Activated CD4-positive, CD25-positive, alpha-beta regulatory T cell treated with anti-CD3 and anti-CD28 coated beads, Interleukin-2, amount 50 U/mL, for 72 hours (primary cell): ENCODE results near the gene AGPAT1.
"Not testable (repeated sequence)": the region's sequence is repeated elsewhere in the genome, so short reads cannot be mapped to it uniquely, and the experiment has no call there.

ENCODE experiments used
- DNase-seq: peaks from one replicate; pipeline ENCODE4 v3.0.0; 2021

The AGPAT1 gene, protein sequence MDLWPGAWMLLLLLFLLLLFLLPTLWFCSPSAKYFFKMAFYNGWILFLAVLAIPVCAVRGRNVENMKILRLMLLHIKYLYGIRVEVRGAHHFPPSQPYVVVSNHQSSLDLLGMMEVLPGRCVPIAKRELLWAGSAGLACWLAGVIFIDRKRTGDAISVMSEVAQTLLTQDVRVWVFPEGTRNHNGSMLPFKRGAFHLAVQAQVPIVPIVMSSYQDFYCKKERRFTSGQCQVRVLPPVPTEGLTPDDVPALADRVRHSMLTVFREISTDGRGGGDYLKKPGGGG

GRCh38 chr6:32175711-32176475, at the start of gene AGPAT1:
TSS of gene AGPAT1 (minus strand) at chr6:32176084. CDS start at chr6:32171496, 4,588 bp downstream.
- peak; percentile 98 for DNase-seq

GRCh38 chr6:32224696-32225095, 48.8 kb upstream of the AGPAT1 start:
- no peak for DNase-seq

DNA sequence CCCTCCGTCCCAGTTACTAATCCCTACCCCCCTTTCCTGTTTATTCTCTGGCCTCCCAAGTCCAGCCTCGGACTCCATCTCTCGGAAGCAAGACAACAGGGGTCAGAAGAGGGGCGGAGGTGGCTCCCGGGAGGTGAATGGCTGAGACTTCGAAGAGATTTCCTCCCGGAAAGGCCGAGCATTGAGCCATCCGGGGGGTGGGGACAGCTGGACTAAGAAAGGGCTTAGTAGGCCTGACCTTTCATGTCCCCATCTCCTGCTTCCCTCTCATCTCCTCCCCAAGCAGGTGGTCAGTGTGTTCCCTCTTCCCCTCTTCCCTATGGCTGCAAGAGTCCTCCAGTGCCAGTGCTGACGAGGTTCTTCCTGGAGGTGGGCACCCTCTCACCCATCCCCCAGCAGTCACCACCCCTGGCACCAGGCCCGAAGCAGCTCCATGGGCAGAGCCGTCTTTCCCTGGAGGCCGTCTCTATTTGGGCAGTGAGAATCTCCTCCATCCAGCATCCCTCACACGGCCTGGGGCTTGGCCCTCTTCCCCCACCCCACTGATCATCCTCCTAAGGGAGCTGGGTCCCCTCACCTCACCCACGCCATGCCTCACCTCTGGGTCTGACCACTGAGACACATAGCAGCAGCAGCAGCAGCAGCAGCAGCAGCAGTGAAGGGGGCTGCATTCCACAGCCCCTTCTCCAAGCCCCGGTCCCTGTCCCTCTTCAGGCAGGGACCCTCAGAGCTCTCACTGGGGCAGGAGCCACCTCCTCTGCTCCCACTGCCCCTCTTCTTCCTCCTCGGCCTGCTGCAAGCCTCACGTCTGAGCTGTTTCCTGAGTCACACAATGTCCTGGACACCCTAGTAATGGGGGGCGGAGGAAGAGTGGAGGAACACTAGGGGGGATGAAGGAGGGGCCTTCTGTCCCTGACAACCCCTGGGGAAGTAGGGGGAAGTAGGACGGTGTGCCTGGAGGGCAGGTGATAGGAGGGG, 47.7 kb upstream of the AGPAT1 start, which contains the start of gene NOTCH4:
TSS of gene NOTCH4 (minus strand) at position 810 of the 978 bp plus-strand sequence. CDS start at position 671, 139 bp downstream.
- no peak for DNase-seq

DNA sequence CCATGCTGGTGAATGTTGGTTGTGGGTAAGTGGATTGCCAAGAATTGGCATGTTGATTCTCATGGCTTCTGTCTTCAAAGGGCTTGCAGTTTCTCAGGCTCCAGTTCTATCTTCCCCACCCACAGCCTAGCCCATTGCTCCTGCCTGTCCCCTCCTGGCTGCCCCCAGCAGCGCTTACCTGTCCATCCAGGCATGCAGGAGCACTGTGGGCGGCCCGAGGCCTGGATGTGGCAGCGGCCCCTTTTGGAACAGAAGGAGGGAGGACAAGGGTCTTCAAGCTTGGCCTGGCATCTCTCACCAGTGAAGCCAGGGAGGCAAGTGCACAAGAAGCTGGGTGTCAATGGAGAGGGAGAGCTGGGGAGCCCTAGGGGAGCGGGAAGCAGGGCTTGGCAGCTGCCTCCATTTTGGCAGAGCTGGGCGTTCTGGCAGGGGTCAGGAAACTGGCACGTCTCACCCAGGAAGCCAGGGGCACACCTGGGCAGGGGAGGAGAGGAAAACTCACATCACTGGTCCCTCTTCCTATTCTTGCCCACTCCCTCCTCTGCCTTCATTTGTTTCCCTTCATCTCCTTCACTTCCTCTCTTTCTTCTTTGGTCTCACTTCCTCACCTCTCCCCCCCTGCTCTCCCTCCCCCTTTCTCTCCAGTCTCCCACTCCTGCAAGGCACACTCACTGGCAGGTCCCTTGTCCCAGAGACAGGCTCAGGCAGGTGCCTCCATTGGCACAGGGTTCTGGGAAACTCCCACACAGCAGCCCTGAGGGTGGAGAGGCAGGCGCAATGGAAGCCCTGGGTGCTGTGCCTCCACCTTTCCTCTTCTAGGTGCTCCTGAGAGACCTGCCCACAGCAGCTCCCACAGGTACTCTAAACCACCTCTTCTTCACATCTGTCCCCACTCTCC, 46.7 kb upstream of the AGPAT1 start:
- no peak for DNase-seq

- DNase-seq, result no peak
Observed at GRCh38 chr6:32220021-32220420, 44.1 kb upstream of the AGPAT1 start.

DNA sequence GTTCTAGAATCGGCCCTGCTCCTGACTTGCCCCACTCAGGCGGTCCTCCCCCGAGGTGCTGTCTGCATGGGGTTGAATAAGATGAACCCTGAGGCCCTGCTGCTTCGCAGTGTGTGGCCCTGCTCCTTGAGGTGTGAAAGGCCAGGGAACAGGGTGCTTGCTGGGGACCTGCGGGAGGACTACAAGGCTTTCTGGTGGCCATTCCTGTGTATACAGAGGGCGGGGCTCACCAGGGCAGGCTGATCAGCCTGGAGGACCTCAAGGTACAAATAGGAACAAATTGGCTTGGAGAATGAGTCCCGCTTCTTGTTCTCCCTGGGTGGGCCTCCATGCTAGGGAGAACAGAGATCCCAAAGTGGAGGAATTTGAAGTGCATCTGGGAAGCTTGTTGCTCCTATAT, 42.3 kb upstream of the AGPAT1 start:
- no peak for DNase-seq

GRCh38 chr6:32216998-32217397, 41.1 kb upstream of the AGPAT1 start:
- no peak for DNase-seq

GRCh38 chr6:32216285-32216684, 40.4 kb upstream of the AGPAT1 start:
- no peak for DNase-seq

- no peak for DNase-seq
Observed at GRCh38 chr6:32215617-32216016, 39.7 kb upstream of the AGPAT1 start.

DNA sequence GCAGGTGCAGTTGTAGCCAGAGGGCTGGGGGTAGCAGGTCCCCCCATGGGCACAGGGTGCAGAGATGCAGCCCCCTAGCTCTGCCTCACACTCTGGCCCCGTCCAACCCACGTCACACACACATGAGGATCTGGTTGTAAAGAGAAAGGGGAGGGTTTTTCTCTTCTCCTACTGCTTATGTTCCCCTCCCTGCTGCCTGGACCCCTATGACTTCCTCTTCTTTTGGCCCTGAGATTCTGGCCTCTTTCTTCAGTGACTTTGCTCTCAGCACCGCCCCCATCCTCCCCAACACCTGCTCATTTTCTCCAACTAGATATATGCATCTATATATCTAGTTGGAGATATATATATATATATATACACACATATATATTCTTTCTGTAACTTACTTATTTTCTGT, 38.2 kb upstream of the AGPAT1 start:
- DNase-seq, result no peak

- no peak for DNase-seq
Observed at GRCh38 chr6:32213649-32214048, 37.8 kb upstream of the AGPAT1 start.

DNA sequence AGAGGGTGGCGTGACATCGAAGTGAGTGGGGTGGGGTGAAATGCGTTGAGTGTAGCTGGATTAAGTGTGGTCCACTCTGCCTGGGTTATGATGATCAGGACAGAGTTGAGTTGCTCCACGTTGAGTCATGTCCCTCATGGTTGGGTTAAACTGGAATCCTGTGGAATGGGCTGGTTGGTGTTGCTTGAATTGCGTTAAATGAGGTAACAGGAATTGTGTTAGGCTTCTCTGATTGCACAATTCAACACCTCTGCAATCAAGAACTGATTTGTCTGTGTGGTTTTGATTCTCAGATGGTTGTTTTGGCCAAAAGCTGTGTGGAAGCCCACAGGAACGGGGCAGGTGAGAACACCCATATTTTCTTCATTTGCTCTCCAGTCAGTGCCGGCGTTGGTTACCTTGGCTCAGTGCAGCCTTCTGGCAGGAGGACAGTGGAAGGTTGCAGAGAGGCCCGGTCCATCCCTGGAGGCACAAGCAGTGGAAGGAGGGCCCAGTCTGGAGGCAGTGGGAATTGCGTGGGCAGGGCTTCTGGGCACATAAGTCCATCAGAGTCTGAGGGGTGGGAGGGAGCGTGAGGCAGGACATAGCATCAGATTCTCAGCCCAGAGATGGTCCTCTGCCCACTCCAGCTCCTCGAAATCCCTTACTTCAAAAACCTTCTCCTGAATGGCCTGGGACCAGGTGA, 36.3 kb upstream of the AGPAT1 start:
- no peak for DNase-seq

DNA sequence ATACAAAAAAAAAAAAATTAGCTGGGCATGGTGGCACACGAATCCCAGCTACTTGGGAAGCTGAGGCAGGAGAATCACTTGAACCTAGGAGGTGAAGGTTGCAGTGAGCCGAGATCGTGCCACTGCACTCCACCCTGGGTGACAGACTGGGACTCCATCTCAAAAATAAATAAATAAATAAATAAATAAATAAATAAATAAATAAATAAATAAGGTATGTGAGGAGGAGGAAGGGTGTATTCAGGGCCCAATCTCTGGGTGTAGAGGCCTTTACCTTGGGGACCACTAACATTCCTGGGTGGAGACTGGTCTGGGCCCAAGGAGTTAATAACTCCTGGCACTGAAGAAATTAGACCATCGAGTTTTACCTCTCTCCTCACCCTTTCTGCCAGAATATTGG, 35.5 kb upstream of the AGPAT1 start:
- not testable (repeated sequence) for DNase-seq

DNA sequence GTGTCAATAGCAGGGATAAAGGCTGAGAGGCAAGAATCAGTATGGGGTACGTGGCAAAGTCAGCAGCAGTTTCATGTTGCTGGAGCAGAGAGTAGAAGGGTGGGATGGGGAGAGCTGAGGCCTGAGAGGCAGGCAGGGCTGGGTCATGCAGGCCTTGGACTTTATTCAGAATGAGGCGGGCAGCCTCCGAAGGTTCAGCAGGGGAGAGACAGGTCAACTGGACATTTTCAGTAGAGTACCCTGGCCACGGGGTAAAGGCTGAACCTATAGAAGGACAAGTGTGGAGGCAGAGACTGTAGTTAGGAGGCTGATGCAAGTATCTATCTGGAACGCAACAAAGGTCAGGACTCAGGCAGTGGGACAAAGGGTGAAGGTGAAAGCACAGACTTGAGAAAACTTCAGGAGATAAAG, 34.3 kb upstream of the AGPAT1 start:
- no peak for DNase-seq

DNA sequence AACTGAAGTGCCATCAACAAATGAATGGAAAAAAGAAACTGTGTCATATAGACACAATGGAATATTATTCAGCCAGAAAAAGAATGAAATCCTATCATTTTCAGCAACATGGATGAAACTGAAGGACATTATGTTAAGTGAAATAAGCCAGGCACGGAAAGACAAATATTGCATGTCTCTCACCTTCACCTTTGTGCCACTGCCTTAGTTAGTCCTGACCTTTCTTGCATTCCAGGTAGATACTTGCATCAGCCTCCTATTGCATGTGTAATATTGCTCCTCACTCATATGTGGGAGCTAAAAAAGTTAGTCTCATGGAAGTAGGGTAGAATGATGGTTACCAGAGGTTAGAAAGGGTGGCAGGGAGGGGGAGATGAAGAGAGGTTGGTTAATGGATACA, 33.1 kb upstream of the AGPAT1 start:
- DNase-seq, result no peak

GRCh38 chr6:32204268-32204715, 28.4 kb upstream of the AGPAT1 start:
- DNase-seq, result no peak

DNA sequence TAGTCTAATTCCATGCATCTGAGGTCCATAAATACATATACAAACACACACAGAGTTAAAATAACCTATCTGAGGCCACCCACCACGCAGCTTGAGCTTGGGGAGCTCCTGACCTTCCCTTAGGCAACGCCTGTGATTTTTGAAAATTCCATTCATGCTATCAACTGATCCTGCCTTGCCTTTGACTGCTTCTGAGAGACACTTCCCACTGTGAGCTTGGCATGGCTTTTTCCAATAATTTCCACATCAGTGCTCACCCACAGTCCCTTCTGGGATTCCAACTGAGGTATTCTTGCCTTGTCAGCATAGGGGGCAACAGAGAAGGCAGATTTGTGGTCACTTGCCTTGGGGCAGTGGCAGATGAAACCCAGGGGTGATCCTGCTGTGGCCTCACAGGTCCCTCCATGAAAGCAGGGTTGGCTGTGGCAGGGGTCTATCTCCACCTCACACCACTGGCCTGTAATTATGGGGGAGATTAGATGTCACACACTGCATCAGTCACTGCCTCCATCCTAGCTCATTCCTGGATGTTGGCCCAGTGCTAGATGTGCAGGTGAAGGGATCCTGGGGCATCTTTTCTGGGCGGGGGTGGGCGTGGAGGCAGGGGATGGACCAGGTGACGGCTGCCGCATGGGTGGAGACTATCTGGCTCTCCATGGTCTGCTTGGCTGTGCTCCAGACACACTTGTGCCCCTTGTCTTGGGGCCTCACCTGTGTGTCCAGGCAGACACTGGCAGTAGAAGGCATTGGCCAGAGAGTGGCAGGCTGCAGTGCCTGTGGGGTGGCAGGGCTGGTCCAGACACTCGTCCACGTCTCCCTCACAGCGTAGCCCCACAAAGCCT, 27.8 kb upstream of the AGPAT1 start:
- DNase-seq, result no peak

DNA sequence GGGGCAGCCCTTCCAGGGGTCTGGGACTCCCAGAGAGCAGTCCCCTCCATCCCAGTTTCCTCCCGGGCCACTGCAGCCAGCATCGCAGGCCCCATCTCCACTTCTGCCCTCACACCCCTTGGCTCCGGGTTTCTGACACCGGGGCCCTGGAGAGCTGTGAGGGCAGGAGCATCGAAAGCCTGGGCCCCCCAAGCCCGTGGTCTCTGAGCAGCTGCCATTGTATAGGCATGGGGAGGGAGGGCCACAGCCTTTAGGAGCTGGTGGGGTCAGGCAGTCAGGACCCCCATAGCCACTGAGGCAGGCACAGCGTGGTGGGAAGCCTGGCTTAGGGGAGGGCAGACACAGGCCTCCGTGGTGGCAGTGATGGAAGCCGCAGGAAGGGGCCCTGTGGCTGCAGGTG, 26.3 kb upstream of the AGPAT1 start:
- no peak for DNase-seq

- DNase-seq, result no peak
Observed at GRCh38 chr6:32200711-32201475, 25.0 kb upstream of the AGPAT1 start.

DNA sequence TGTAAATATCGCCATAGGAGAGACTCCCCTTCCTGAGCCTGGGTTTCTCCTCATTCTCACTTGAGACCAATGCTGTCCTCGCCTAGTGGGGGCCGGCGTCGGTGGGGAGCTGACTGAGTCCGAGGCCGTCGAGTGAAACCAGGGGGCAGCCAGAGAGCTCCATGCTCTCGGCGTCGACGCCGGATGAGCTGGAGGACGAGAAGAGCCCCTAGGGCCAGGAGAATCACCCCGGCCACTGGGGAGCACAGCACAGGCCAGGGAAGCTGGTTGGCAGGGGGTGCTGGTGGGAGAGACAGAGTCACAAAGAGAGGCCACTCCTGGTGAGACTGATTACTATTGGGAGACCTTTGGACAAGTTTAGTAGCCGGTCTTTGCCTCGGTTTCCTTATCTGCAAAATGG, 23.0 kb upstream of the AGPAT1 start:
- DNase-seq, result no peak
